ENCODE data around the gene OR8K1.

OR8K1 gene

DNA sequence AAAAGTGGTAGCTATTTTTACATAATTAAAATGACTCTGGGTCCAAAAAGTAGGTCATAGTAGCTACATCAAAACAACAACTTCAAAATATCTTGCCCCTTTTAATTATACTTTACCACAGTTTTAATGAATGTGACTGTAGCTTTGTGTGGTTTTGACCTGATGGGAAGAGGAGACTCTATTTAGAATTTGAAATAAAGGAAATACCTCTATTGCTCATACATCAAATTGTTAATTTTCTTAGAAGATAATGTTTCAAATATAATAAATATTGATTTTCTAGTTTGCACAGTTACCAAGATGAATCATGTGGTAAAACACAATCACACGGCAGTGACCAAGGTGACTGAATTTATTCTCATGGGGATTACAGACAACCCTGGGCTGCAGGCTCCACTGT is at the start of gene OR8K1:
Gene OR8K1 (plus strand): TSS at position 301 of the 400 bp plus-strand sequence. CDS start 0 bp downstream, at position 301.
- in situ Hi-C loops (cut with MboI; ENCODE audit: low sequenced_read_pairs), result no loop called here

DNA sequence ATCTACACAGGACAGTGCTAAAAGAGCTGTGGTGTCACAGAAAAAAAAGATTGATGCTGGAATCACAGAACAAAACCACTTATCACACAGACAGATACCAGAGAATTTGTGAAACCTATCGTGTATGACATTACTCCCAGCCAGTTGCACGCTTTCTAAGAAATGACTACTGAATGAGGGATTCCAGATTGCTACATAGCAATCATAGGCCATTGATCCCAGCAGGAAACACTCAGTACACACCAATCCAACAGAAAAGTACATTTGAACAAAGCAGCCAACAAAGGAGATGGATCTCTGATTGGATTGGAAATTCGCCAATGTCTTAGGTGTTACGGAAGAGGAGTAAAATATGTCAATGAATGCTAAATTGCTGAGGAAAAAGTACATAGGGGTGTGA is 48.9 kb upstream of the OR8K1 start:
- in situ Hi-C loops (cut with MboI; ENCODE audit: low sequenced_read_pairs), result no loop called here

DNA sequence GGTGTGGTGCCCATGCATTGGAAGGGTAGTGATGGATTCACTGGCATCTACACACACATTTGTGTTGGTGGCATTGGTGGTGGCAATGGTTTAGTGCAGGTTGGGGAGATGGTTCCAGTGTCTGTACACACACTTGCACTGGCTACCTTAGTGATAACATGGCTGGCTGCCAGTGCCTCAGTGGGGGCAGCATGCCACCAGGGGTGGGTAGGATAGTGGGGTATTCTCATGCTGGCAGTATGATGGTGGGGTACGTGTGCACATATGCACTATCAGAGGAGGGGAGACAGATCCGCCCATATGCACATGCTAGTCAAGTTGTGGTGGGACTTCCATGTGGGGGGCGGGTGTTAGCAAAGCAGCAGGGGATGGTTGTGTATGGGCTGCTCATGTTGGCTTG is 38.0 kb upstream of the OR8K1 start:
- in situ Hi-C loops (cut with MboI; ENCODE audit: low sequenced_read_pairs), result no loop called here

DNA sequence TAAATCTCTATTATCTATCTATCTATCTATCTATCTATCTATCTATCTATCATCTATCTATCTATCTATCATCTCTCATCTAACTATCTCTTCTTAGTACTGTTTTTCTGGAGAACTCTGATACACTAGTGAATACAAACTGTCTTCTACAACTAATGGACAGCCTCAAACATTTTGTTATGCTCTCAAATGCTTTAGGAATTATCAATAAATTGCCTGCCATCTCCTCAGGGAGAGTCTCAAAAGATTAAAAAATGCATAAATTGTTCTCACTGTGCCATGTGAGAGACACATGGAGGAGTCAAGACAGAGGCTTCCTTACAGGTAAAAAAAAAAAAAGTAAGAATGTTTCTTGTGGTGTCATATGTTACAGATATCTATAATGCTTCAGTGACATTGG is 31.0 kb upstream of the OR8K1 start, which contains the start of gene OR8K3:
Gene OR8K3 (plus strand): TSS at position 301 of the 400 bp plus-strand sequence. CDS start 3,163 bp downstream, outside the sequence.
- in situ Hi-C loops (cut with MboI; ENCODE audit: low sequenced_read_pairs), result no loop called here

DNA sequence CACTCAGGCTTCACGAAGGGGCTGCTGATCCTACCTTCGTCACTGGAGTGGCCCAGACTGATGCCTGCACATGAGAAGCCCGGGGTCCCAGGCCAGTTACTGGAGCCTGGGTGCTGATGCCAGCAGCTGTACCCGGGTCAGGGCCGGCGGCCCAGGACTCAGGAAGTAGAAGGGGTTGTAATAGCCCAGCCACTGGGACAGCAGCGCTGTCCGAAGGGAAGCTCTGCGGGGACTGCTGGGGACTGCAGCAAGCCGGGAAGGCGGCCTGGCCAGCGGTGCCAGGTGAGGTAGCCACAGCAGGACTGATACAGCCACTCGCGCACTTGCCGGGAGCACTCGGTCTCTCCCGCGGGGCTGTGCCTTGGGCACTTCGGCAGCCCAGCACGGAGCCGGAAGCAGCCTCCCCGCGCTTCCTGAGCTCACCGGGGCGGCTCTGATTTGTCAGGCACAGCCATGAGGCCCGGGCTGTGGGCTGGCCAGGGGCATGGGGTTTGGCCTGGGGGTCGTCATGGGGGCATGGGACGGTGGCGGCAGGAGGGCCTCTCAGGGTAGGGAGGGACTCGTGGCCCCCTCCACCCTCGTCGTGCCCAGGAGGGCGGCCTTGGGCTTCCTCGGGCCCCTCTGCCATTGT is 13.9 kb upstream of the OR8K1 start:
- in situ Hi-C loops (cut with MboI; ENCODE audit: low sequenced_read_pairs), result no loop called here

DNA sequence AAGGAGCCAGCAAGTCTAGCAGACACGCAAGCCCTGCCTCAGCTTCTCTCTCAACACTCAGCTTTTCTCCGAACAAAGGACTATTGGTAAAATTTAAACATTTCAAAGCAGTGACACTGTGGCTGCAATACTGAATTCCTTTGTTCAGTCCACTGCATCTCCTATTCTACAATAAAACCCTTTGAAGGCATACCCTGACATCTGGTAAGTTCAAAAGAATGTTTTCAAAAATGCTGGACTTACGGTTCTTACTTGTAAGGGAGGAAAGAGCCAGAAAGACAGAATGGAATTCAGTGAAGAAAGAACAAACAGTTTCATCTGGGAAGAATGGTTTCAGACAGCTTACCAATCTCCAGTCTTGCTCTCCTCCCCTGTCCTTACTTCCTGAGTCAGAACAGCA is 12.7 kb upstream of the OR8K1 start:
- in situ Hi-C loops (cut with MboI; ENCODE audit: low sequenced_read_pairs), result no loop called here

DNA sequence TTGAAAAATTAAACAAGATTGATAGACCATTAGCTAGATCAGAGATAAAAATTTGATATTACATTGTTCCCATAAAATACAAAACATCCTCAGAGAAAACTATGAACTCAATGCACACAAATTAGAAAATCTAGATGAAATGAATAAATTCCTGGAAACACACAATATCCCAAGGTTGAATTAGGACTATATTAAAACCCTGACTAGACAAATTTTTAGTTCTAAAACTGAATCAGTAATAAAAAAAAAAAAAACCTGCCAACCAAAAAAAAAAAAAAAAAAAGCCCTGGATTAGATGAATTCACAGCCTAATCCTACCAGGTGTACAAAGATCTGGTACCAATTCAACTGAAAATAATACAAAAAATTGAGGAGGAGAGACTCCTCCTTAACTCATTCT is 5.5 kb upstream of the OR8K1 start:
- in situ Hi-C loops (cut with MboI; ENCODE audit: low sequenced_read_pairs), result no loop called here

DNA sequence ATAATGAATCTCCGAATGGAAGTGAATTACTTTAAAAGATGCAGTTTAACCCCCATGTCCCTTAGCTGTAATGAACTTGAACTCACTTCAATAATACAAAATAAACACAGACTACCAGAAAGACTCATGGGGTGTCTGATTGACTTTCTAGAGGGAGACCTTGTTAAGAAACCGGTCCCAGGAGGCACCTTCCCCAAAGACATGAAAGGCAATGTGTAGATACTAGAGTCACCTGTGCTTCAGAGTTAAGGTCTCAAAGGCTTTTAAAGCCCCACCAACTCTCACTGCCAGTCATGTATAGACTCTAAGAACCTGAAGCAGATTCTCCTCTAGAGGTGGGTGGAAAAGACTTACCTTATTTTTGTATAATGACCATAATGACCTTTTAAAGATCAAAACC is 8.2 kb downstream of the OR8K1 start, which contains the start of gene OR8J1:
Gene OR8J1 (plus strand): TSS at position 301 of the 400 bp plus-strand sequence. CDS start 5,956 bp downstream, outside the sequence.
- in situ Hi-C loops (cut with MboI; ENCODE audit: low sequenced_read_pairs), result no loop called here

DNA sequence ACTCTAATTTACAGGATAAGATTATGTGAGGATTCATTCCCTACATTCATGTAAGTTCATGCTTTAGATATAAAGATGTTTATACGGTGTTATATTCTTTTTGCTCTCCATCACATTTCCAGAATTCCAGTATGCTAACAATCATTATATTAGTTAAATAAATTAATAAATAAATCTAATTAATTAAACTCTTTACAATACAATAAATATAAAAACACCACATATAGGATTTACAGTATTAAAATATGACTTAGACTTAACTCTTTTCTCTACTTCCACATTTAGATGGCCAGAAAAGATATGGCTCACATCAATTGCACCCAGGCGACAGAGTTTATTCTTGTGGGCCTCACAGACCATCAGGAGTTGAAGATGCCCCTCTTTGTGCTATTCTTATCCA is 29.5 kb downstream of the OR8K1 start, which contains the start of gene OR8U1:
Gene OR8U1 (plus strand): TSS at position 301 of the 400 bp plus-strand sequence. CDS start 0 bp downstream, at position 301.
- in situ Hi-C loops (cut with MboI; ENCODE audit: low sequenced_read_pairs), result no loop called here

DNA sequence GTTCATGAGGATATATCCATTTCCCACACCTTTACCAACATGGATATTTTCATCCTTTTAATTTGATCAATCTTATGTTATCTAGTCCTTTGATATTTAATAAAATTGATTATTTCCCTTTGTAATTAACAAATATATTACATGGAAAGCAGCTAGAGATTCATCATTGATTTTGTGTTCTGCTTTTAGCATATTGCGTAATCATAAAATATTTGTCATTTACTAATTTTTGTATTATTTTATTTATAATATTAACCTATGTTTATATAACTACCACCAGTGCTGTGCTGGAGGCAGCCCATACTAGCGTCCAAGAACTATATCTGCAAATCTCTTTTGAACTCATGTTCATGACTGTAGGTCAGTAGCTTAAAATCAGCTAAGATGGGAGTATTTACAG is 34.3 kb downstream of the OR8K1 start:
- in situ Hi-C loops (cut with MboI; ENCODE audit: low sequenced_read_pairs), result no loop called here

DNA sequence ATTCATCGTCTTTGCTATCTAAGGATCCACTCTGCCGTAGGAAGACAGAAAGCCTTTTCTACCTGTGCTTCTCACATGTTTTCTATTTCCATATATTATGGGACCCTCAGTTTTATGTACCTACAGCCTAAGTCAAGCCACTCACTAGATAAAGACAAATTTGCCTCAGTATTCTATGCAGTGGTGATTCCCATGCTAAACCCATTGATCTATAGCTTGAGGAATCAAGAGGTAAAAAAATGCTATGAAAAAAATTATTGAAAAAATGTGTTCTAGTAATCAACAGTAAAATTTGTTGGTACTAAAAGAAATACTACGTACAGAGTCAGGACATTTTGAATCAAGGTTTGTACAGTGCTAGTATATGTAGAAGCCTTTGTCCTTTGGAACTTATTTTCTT is 48.5 kb downstream of the OR8K1 start:
- in situ Hi-C loops (cut with MboI; ENCODE audit: low sequenced_read_pairs), result no loop called here

DNA sequence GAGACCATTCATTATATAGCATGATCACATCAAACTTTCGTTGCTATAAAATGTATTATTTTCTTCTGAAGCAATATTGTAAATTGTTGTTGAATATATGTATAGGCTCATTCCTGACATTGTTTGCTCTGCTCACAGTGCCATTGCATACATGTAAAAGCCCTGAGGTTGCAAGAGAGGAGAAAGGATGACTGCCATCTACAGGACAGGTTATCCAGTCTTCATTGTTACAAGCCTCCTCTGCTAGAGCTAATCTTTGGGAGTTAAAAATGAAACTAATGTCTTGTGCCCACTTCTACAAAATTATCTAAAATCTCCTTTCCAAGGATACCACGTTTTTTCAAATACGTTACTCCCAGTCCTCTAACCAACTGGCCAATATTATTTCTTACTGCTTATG is 50.2 kb downstream of the OR8K1 start:
- in situ Hi-C loops (cut with MboI; ENCODE audit: low sequenced_read_pairs), result no loop called here

Measured in HL-60/S4 (cell line).